GM12891 (cell line): ENCODE results near the gene BPIFA1. TPM values are rescaled to one million over a fixed set of nuclear protein-coding genes. Genes with fewer than 3 reads are reported as not detected.

ENCODE experiments used
- DNase-seq: peaks from one replicate; pipeline ENCODE4 v3.0.0; 2011; ENCODE audit warnings: low spot score; ENCODE audit not compliant: insufficient read length
- FAIRE-seq: peaks from 2 replicates; lab custom pipeline; 2011; peaks lifted over from hg19 to GRCh38; lab: Jason Lieb, UNC
- PAX5 ChIP-seq: IDR thresholded peaks from 2 replicates; pipeline ENCODE4 v1.6.1; 2011; ENCODE audit warnings: low read length, moderate library complexity, mild to moderate bottlenecking; ENCODE audit not compliant: insufficient read depth, severe bottlenecking
- POLR2A ChIP-seq: IDR thresholded peaks from 2 replicates; pipeline ENCODE4 v1.6.1; 2011; ENCODE audit warnings: low read depth, low read length, control low read depth
- POLR2AphosphoS5 ChIP-seq: IDR thresholded peaks from 2 replicates; pipeline ENCODE4 v1.6.1; 2011; ENCODE audit warnings: low read depth, low read length, control low read depth
- POU2F2 ChIP-seq: IDR thresholded peaks from 2 replicates; pipeline ENCODE4 v1.6.1; 2011; ENCODE audit warnings: low read depth, mild to moderate bottlenecking, control low read depth, low read length, moderate library complexity
- SPI1 ChIP-seq: IDR thresholded peaks from 2 replicates; pipeline ENCODE4 v1.6.1; 2011; ENCODE audit warnings: low read depth, low read length, control low read depth
- TAF1 ChIP-seq: IDR thresholded peaks from 2 replicates; pipeline ENCODE4 v1.6.1; 2011; ENCODE audit warnings: low read depth, low read length, control low read depth
- polyA plus RNA-seq: library from polyadenylated mRNA; unstranded; fragments of >200 nt; gene quantifications from one replicate; pipeline ENCODE4 v1.2.1, GENCODE V29; 2012; ENCODE audit warnings: low read depth, missing spikeins, inconsistent platforms; ENCODE audit not compliant: missing spikeins

The BPIFA1 gene
- polyA plus RNA-seq = not detected

DNA sequence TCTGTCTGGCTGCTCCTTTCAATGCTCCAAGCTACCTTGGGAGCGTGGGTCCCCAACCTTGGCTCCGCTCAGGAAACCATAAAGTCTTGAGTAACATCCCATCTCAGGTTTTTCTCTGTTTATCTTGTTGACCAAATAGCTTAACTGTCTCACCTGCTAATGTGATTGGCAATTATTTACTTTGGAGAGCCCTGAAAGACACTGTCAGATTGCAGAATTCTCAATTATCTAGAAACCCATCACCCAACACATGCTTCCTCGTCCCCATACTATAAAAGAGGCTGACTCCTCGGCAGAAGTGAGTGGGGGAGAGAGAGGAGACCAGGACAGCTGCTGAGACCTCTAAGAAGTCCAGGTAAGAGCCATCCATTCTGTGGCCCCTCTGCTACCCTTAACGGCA lies at the start of gene BPIFA1:
BPIFA1 (plus strand) TSS at position 301 of the 400 bp plus-strand sequence. CDS start 1,716 bp downstream, outside the sequence.
- no peak for TF ChIP-seq POLR2AphosphoS5
- no peak for TF ChIP-seq POU2F2
- no peak for TF ChIP-seq POLR2A
- TF ChIP-seq PAX5 = no peak
- TF ChIP-seq TAF1 = no peak
- TF ChIP-seq SPI1 = no peak
- DNase-seq (no peak), FAIRE-seq (no peak)

- TF ChIP-seq POU2F2 = no peak
- TF ChIP-seq PAX5 = no peak
- no peak for TF ChIP-seq POLR2A
- no peak for TF ChIP-seq SPI1
- TF ChIP-seq TAF1 = no peak
- TF ChIP-seq POLR2AphosphoS5 = no peak
- FAIRE-seq (no peak), DNase-seq (no peak)
Measured at GRCh38 chr20:33187491-33187890, 48.3 kb upstream of the BPIFA1 start.

DNA sequence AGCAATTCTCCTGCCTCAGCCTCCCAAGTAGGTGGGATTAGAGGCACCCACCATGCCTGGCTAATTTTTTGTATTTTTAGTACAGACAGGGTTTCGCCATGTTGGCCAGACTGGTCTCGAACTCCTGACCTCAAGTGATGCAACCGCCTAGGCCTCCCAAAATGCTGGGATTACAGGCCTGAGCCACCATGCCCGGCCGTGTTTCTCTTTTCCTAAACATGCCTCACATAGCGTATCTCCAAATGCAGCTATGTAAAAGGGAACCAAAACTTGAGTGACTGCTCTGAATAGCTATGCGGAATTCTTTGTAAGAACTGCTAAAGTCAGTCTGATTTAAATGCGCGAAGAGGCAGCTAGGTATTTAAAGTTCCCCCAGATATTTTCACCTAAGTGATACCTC lies 47.4 kb upstream of the BPIFA1 start:
- DNase-seq (no peak), FAIRE-seq (no peak)

GRCh38 chr20:33191484-33191883 lies 44.3 kb upstream of the BPIFA1 start:
- no peak for DNase-seq
- TF ChIP-seq TAF1 (no peak), PAX5 (no peak), SPI1 (no peak), POLR2AphosphoS5 (no peak), POU2F2 (no peak), POLR2A (no peak)
- FAIRE-seq = no peak

More for the DNA sequence above, 47.4 kb upstream of the BPIFA1 start:
- no peak for TF ChIP-seq PAX5
- TF ChIP-seq POLR2A = no peak
- no peak for TF ChIP-seq POU2F2
- TF ChIP-seq TAF1 = no peak
- no peak for TF ChIP-seq POLR2AphosphoS5
- TF ChIP-seq SPI1 = no peak

GRCh38 chr20:33191955-33192354 lies 43.8 kb upstream of the BPIFA1 start:
- TF ChIP-seq PAX5 (no peak), SPI1 (no peak)
- DNase-seq (no peak), FAIRE-seq (no peak)

- TF ChIP-seq POU2F2 (no peak), TAF1 (no peak), POLR2AphosphoS5 (no peak), PAX5 (no peak), POLR2A (no peak), SPI1 (no peak)
- FAIRE-seq = no peak
Measured at GRCh38 chr20:33192912-33193501, 42.8 kb upstream of the BPIFA1 start.

GRCh38 chr20:33199026-33199425 lies 36.8 kb upstream of the BPIFA1 start:
- FAIRE-seq = no peak
- no peak for TF ChIP-seq TAF1
- no peak for TF ChIP-seq POLR2A
- no peak for TF ChIP-seq PAX5
- no peak for TF ChIP-seq POLR2AphosphoS5
- no peak for TF ChIP-seq POU2F2
- no peak for TF ChIP-seq SPI1
- DNase-seq = no peak

More at GRCh38 chr20:33192912-33193501, 42.8 kb upstream of the BPIFA1 start:
- DNase-seq = no peak

GRCh38 chr20:33202451-33202850 lies 33.3 kb upstream of the BPIFA1 start:
- TF ChIP-seq TAF1 = no peak
- TF ChIP-seq SPI1 = no peak
- no peak for TF ChIP-seq POLR2AphosphoS5
- no peak for TF ChIP-seq PAX5
- no peak for TF ChIP-seq POU2F2
- TF ChIP-seq POLR2A = no peak
- DNase-seq (no peak), FAIRE-seq (no peak)

- no peak for DNase-seq
- FAIRE-seq = no peak
- no peak for TF ChIP-seq POLR2AphosphoS5
- no peak for TF ChIP-seq SPI1
- no peak for TF ChIP-seq PAX5
Measured at GRCh38 chr20:33203444-33203843, 32.4 kb upstream of the BPIFA1 start.

DNA sequence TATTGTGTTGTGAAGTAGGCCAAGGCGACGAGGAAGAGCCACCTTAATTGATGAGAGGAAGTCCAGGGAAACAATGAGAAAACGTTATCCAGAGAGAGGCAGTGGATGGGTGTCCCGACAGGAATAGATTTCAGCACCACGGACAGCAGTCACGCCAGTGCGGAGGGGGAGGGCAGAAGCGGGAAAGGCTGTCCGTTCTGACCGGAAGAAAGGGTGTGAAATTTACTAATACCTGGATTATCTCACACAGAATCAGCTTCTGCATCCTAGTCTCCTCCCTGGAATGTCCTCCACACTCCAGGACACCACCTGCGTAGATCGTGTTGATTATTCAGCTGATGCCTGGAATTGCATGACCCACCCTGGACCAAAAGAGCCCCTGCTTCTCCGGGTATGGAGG lies 26.0 kb upstream of the BPIFA1 start:
- no peak for TF ChIP-seq TAF1
- TF ChIP-seq POU2F2 = no peak
- TF ChIP-seq POLR2A = no peak
- no peak for TF ChIP-seq PAX5
- no peak for TF ChIP-seq SPI1
- FAIRE-seq (peak; percentile 80), DNase-seq (peak; percentile 24)
